H9 (cell line): ENCODE results near the gene LIPE. TPM values are rescaled to one million over a fixed set of nuclear protein-coding genes. Genes with fewer than 3 reads are reported as not detected.

Experiments
- DNase-seq: peaks from one replicate; pipeline ENCODE4 v3.0.0-alpha.2; 2017
- H2AFZ ChIP-seq: one replicate; pipeline ENCODE4 v1.6.1; 2013; ENCODE audit warnings: mild to moderate bottlenecking, low read length, control low read depth, moderate library complexity
- H2AK5ac ChIP-seq: 2 replicates; pipeline ENCODE4 v1.6.1; 2013; ENCODE audit warnings: low read length, control low read depth, mixed read lengths; ENCODE audit not compliant: insufficient read length
- H2BK120ac ChIP-seq: one replicate; pipeline ENCODE4 v1.6.1; 2013; ENCODE audit warnings: low read depth, mild to moderate bottlenecking, low read length, control low read depth, inconsistent platforms; ENCODE audit not compliant: poor library complexity, severe bottlenecking
- H2BK12ac ChIP-seq: 2 replicates; pipeline ENCODE4 v1.6.1; 2013; ENCODE audit warnings: low read length, control low read depth, mixed read lengths, low read depth; ENCODE audit not compliant: insufficient read length
- H2BK15ac ChIP-seq: 2 replicates; pipeline ENCODE4 v1.6.1; 2013; ENCODE audit warnings: low read depth, low read length, control low read depth
- H2BK20ac ChIP-seq: one replicate; pipeline ENCODE4 v1.6.1; 2013; ENCODE audit warnings: low read depth, mild to moderate bottlenecking, low read length, control low read depth, inconsistent platforms; ENCODE audit not compliant: poor library complexity, severe bottlenecking
- H2BK5ac ChIP-seq: 2 replicates; pipeline ENCODE4 v1.6.1; 2013; ENCODE audit warnings: low read length, control low read depth, mixed read lengths; ENCODE audit not compliant: insufficient read length
- H3K14ac ChIP-seq: 2 replicates; pipeline ENCODE4 v1.6.1; 2013; ENCODE audit warnings: low read length, control low read depth; ENCODE audit not compliant: insufficient read depth
- H3K18ac ChIP-seq: 2 replicates; pipeline ENCODE4 v1.6.1; 2013; ENCODE audit warnings: low read depth, mild to moderate bottlenecking, mixed read lengths, low read length, control low read depth; ENCODE audit not compliant: insufficient read length
- H3K23ac ChIP-seq: 2 replicates; pipeline ENCODE4 v1.6.1; 2013; ENCODE audit warnings: low read length, control low read depth, mixed read lengths, low read depth; ENCODE audit not compliant: insufficient read length
- H3K23me2 ChIP-seq: 2 replicates; pipeline ENCODE4 v1.6.1; 2013; ENCODE audit warnings: low read depth, mild to moderate bottlenecking, mixed read lengths, low read length, control low read depth; ENCODE audit not compliant: insufficient read length, poor library complexity, severe bottlenecking
- H3K27ac ChIP-seq: 2 replicates; pipeline ENCODE4 v1.5.1; 2013; ENCODE audit warnings: low read length, control low read depth, mixed read lengths, low read depth; ENCODE audit not compliant: insufficient read length
- H3K27me3 ChIP-seq: 2 replicates; pipeline ENCODE4 v1.6.1; 2013; ENCODE audit warnings: low read length, control low read depth, inconsistent platforms; ENCODE audit not compliant: insufficient read depth
- H3K4ac ChIP-seq: 2 replicates; pipeline ENCODE4 v1.6.1; 2013; ENCODE audit warnings: low read depth, mild to moderate bottlenecking, control low read depth, inconsistent platforms, low read length, moderate library complexity
- H3K4me1 ChIP-seq: 2 replicates; pipeline ENCODE4 v1.6.1; 2013; ENCODE audit warnings: low read length, control low read depth, inconsistent platforms; ENCODE audit not compliant: insufficient read depth
- H3K4me2 ChIP-seq: 2 replicates; pipeline ENCODE4 v1.6.1; 2013; ENCODE audit warnings: low read length, control low read depth, mixed read lengths; ENCODE audit not compliant: insufficient read length, insufficient read depth
- H3K56ac ChIP-seq: 2 replicates; pipeline ENCODE4 v1.6.1; 2013; ENCODE audit warnings: low read depth, mild to moderate bottlenecking, mixed read lengths, low read length, control low read depth; ENCODE audit not compliant: insufficient read length
- H3K79me1 ChIP-seq: 2 replicates; pipeline ENCODE4 v1.6.1; 2013; ENCODE audit warnings: low read depth, mild to moderate bottlenecking, moderate library complexity, low read length, control low read depth, inconsistent platforms; ENCODE audit not compliant: insufficient read depth, poor library complexity, severe bottlenecking
- H3K79me2 ChIP-seq: 2 replicates; pipeline ENCODE4 v1.6.1; 2013; ENCODE audit warnings: low read length, control low read depth, inconsistent platforms; ENCODE audit not compliant: insufficient read depth
- H3K9ac ChIP-seq: 2 replicates; pipeline ENCODE4 v1.6.1; 2013; ENCODE audit warnings: low read length, control low read depth, mixed read lengths; ENCODE audit not compliant: insufficient read length; ENCODE audit errors: extremely low read depth
- H3K9me3 ChIP-seq: one replicate; pipeline ENCODE4 v1.6.1; 2013; ENCODE audit warnings: low read depth, low read length, inconsistent platforms; ENCODE audit not compliant: control insufficient read depth
- H3T11ph ChIP-seq: one replicate; pipeline ENCODE4 v1.6.1; 2013; ENCODE audit warnings: mild to moderate bottlenecking, low read length, control low read depth, inconsistent platforms
- H4K20me1 ChIP-seq: one replicate; pipeline ENCODE4 v1.6.1; 2013; ENCODE audit not compliant: control insufficient read depth, insufficient read length, insufficient read depth
- H4K5ac ChIP-seq: 2 replicates; pipeline ENCODE4 v1.6.1; 2013; ENCODE audit warnings: low read depth, mild to moderate bottlenecking, mixed read lengths, low read length, control low read depth; ENCODE audit not compliant: insufficient read length
- H4K8ac ChIP-seq: replicated peaks from 2 replicates; pipeline ENCODE4 v1.6.1; 2013; ENCODE audit warnings: low read length, control low read depth, mixed read lengths, low read depth; ENCODE audit not compliant: insufficient read length
- H4K91ac ChIP-seq: 2 replicates; pipeline ENCODE4 v1.6.1; 2013; ENCODE audit warnings: low read depth, mild to moderate bottlenecking, moderate library complexity, mixed read lengths, low read length, control low read depth; ENCODE audit not compliant: insufficient read length
- H3K27ac Mint-ChIP-seq, 3 experiments: 2 replicates in 2 of 3; 3 replicates in 1 of 3; pipeline ENCODE4 v1.8.0; 2020 to 2021; ENCODE audit warnings: mixed read lengths in 3 of 3, mild to moderate bottlenecking in 1 of 3, moderate library complexity in 1 of 3
- H3K27me3 Mint-ChIP-seq: 2 replicates; pipeline ENCODE4 v1.8.0; 2021; ENCODE audit warnings: low read depth, mild to moderate bottlenecking, moderate library complexity, mixed read lengths
- H3K36me3 Mint-ChIP-seq, 3 experiments: 2 replicates in 2 of 3; 3 replicates in 1 of 3; pipeline ENCODE4 v1.8.0; 2020 to 2021; ENCODE audit warnings: low read depth in 3 of 3, mixed read lengths in 3 of 3; ENCODE audit not compliant: insufficient read depth in 1 of 3
- H3K4me1 Mint-ChIP-seq, 2 experiments: 2 replicates each; pipeline ENCODE4 v1.8.0; 2020; ENCODE audit warnings: mixed read lengths in 2 of 2
- H3K4me3 Mint-ChIP-seq, 2 experiments: 2 replicates in 1 of 2; 3 replicates in 1 of 2; pipeline ENCODE4 v1.8.0; 2020 to 2021; ENCODE audit warnings: mild to moderate bottlenecking in 2 of 2, mixed read lengths in 2 of 2, moderate library complexity in 1 of 2
- H3K9me3 Mint-ChIP-seq, 2 experiments: 2 replicates in 1 of 2; 3 replicates in 1 of 2; pipeline ENCODE4 v1.8.0; 2020; ENCODE audit warnings: mild to moderate bottlenecking in 2 of 2, mixed read lengths in 2 of 2, moderate library complexity in 1 of 2
- CTCF ChIP-seq: fragments of 200-600 bp; sonication (generic); conservative IDR thresholded peaks from 3 replicates; pipeline ENCODE4 v1.8.0; 2021; ENCODE audit warnings: antibody characterized with exemption, mild to moderate bottlenecking
- whole genome bisulfite sequencing: extraction: QIAGEN DNeasy Blood & Tissue Kit; methylation state at CpG from one replicate; pipeline ENCODE4 v1.1.7; 2013; ENCODE audit warnings: missing lambda C conversion rate, low lambda C conversion rate, mixed read lengths; ENCODE audit not compliant: insufficient read length; ENCODE audit errors: extremely low coverage; 5-methylcytosine and 5-hydroxymethylcytosine counted together
- total RNA-seq: library from RNA; stranded (reverse); gene quantifications from 2 replicates; pipeline ENCODE4 v1.2.1, GENCODE V29; 2021

The LIPE gene
- total RNA-seq, 1 experiment from 2014 or later, result 6.3 TPM

- Histone ChIP-seq H4K8ac (no peak overlapping the region), H2AFZ (no peak overlapping the region), H3K27ac (peak overlapping the region; percentile 65), H3K4me1 (peaks cover 23% of the 10 kb centered on the region), H2BK5ac (no peak overlapping the region), H3K56ac (no peak overlapping the region), H3K79me2 (no peaks in the 10 kb centered on the region), H3K23me2 (no peaks in the 10 kb centered on the region), H2BK15ac (no peak overlapping the region), H3K4ac (no peak overlapping the region), H2BK12ac (peak overlapping the region; percentile 28), H3K23ac (no peak overlapping the region), H3K18ac (no peak overlapping the region), H4K91ac (no peak overlapping the region), H3T11ph (no peak overlapping the region), H3K79me1 (no peaks in the 10 kb centered on the region), H3K14ac (no peak overlapping the region), H2AK5ac (peak overlapping the region; percentile 4), H3K27me3 (no peaks in the 10 kb centered on the region), H2BK120ac (no peak overlapping the region), H4K5ac (no peak overlapping the region), H3K4me2 (no peak overlapping the region), H3K9me3 (no peaks in the 10 kb centered on the region), H3K9ac (no peak overlapping the region), H2BK20ac (no peak overlapping the region), H4K20me1 (no peaks in the 10 kb centered on the region)
- WGBS, result no CpG with 5 or more reads among the region's 7 CpGs
- no peaks in the 10 kb centered on the region for H3K9me3 Mint-ChIP-seq
- TF ChIP-seq CTCF, result no peak
- H3K36me3 Mint-ChIP-seq, result no peaks in the 10 kb centered on the region; a peak in 2 of 7 replicates
- H3K4me1 Mint-ChIP-seq, result peaks cover 67 to 71% of the 10 kb centered on the region in 2 experiments
- peak overlapping the region; percentile 83 to 98 (median 89) for H3K27ac Mint-ChIP-seq
- H3K4me3 Mint-ChIP-seq, result peak overlapping the region in 1 of 2 experiments; percentile 3; a peak in 1 of 5 replicates
- no peaks in the 10 kb centered on the region; the same call in 1 of the 2 replicates for H3K27me3 Mint-ChIP-seq
- no peak for DNase-seq
These were observed 45.4 kb upstream of the LIPE start for GRCh38 chr19:42472402-42473147.
